Endothelial cell (in vitro differentiated cells): Measurements from ENCODE around the gene TMEM26. TPM values are rescaled to one million over a fixed set of nuclear protein-coding genes. Genes with fewer than 3 reads are reported as not detected.

ENCODE experiments used
- DNase-seq: peaks from one replicate; pipeline ENCODE4 v3.0.0; 2021; ENCODE audit warnings: low spot score
- H3K27ac Mint-ChIP-seq: one replicate; pipeline ENCODE4 v1.8.0; 2021; ENCODE audit warnings: mixed read lengths, inconsistent platforms; ENCODE audit not compliant: unreplicated experiment
- H3K27me3 Mint-ChIP-seq: one replicate; pipeline ENCODE4 v1.8.0; 2021; ENCODE audit warnings: mild to moderate bottlenecking, moderate library complexity, mixed read lengths, inconsistent platforms; ENCODE audit not compliant: unreplicated experiment
- H3K36me3 Mint-ChIP-seq: one replicate; pipeline ENCODE4 v1.8.0; 2021; ENCODE audit warnings: mild to moderate bottlenecking, low read depth, mixed read lengths, inconsistent platforms; ENCODE audit not compliant: unreplicated experiment
- H3K4me1 Mint-ChIP-seq: one replicate; pipeline ENCODE4 v1.8.0; 2021; ENCODE audit warnings: mild to moderate bottlenecking, mixed read lengths, inconsistent platforms; ENCODE audit not compliant: unreplicated experiment
- H3K4me3 Mint-ChIP-seq: one replicate; pipeline ENCODE4 v1.8.0; 2021; ENCODE audit warnings: mild to moderate bottlenecking, mixed read lengths, inconsistent platforms; ENCODE audit not compliant: unreplicated experiment
- H3K9me3 Mint-ChIP-seq: one replicate; pipeline ENCODE4 v1.8.0; 2021; ENCODE audit warnings: mixed read lengths, inconsistent platforms; ENCODE audit not compliant: unreplicated experiment
- CTCF ChIP-seq: fragments of 200-600 bp; sonication (generic); IDR thresholded peaks from one replicate; pipeline ENCODE4 v1.5.0; 2021; ENCODE audit warnings: antibody characterized with exemption; ENCODE audit not compliant: unreplicated experiment
- total RNA-seq: library from RNA; stranded (reverse); fragmentation: NEBNext Ultra II Directional; extraction: Animal tissue kit (Norgen Biotek cat#: 25700); gene quantifications from one replicate; pipeline ENCODE4 v1.2.1, GENCODE V29; 2021; ENCODE audit not compliant: unreplicated experiment

Gene TMEM26
- total RNA-seq, 1 donor from 2014 or later, result 0.15 TPM

- no peak for TF ChIP-seq CTCF
- H3K36me3 Mint-ChIP-seq, result no peaks in the 10 kb centered on the region
- no peak for DNase-seq
- no peaks in the 10 kb centered on the region for H3K9me3 Mint-ChIP-seq
- no peak overlapping the region for H3K27ac Mint-ChIP-seq
- H3K27me3 Mint-ChIP-seq, result no peaks in the 10 kb centered on the region
- no peak overlapping the region for H3K4me3 Mint-ChIP-seq
- peaks cover 12% of the 10 kb centered on the region for H3K4me1 Mint-ChIP-seq
These were observed 14.0 kb downstream of the TMEM26 start for GRCh38 chr10:61439058-61439609.

DNA sequence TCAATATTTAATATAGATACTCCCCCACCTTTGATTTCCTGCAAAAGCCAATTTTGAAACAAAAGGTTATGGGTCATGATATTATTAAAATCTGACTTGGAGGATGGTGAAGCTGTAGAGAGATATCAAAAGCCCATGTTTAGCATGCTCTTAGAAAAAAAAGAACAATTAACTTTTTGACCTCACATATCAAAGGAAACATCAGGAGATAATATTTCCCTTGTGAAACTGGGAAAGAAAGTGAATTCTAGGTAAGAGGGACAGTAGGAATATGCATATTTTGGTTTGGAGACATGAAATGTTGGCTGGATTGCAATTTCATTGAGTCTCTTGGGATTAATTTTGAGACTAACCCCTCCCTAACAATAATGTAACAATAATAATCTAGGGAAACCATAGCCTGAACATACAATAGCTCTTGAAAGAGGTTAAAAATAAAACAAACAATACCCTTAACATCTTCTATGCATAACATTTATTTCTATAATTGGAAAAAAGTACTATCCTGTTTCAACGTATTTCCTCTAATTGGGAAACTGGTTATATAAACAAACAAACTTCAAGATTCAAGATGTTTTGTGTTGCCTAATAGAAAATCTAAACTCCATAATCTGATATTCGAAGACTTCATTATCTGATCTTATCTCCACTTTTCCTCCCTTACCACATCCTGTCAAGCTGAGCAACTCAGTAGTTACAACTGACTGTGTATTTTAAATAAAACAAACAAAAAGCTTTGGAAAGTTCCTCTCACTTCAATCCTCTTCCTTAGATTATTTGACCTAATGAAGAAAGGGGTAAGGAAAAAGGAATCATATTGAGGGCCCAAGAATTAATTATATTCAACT is 14.8 kb downstream of the TMEM26 start:
- DNase-seq, result no peak

DNA sequence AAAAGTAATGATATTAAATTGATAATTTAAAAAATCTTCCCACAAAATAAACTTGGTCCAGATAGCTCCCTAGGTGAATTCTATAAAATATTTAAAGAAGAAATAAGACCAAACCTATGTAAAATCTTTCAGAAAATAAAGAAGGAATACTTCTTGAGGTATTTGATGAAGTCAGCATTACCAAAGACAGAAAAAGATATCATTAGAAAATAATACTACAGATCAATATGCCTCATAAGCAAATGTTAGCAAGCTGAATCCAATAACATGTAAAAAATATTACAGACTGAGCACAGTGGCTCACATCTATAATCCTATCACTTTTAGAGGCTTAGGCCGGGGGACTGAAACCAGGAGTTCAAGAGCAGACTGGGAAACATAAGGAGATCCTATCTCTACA is 30.0 kb downstream of the TMEM26 start:
- Mint-ChIP-seq H3K4me1 (no peaks in the 10 kb centered on the region), H3K4me3 (no peak overlapping the region), H3K36me3 (no peaks in the 10 kb centered on the region), H3K27me3 (peaks cover 3% of the 10 kb centered on the region), H3K9me3 (no peaks in the 10 kb centered on the region), H3K27ac (no peak overlapping the region)
- TF ChIP-seq CTCF, result no peak
- DNase-seq, result no peak

More for the DNA sequence above, 14.8 kb downstream of the TMEM26 start:
- Mint-ChIP-seq H3K9me3 (no peaks in the 10 kb centered on the region), H3K27ac (no peak overlapping the region), H3K27me3 (no peaks in the 10 kb centered on the region), H3K4me3 (no peak overlapping the region), H3K36me3 (no peaks in the 10 kb centered on the region), H3K4me1 (peaks cover 12% of the 10 kb centered on the region)
- no peak for TF ChIP-seq CTCF

DNA sequence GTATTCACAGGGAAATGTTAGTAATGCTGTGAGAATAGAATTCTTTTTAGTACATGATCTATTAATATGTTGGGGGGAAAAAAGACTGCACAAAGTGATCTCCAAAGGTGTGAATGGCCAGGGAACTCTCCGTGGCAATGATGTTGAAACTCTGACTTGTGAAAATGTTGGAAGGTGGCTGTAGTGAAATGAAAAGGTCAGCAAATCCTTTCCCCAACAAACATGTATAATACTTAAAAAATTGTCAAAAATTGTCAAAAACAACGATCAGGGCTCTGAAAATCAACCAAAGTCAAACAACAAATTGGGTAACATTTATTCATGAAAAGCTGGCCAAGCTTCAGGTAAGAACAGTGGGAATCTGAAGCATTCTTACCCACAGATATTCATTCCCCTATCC is 35.5 kb downstream of the TMEM26 start:
- no peak for DNase-seq

More for the DNA sequence above, 35.5 kb downstream of the TMEM26 start:
- Mint-ChIP-seq H3K36me3 (no peaks in the 10 kb centered on the region), H3K4me3 (no peak overlapping the region), H3K4me1 (no peaks in the 10 kb centered on the region), H3K27ac (no peak overlapping the region), H3K27me3 (peaks cover 3% of the 10 kb centered on the region), H3K9me3 (no peaks in the 10 kb centered on the region)
- no peak for TF ChIP-seq CTCF
